D721Med (cell line): ENCODE results near the gene SERPINA3.

ENCODE experiments used
- DNase-seq: peaks from one replicate; pipeline ENCODE4 v3.0.0; 2011; ENCODE audit warnings: low spot score; ENCODE audit not compliant: insufficient read length
- FAIRE-seq: peaks from 2 replicates; lab custom pipeline; 2011; peaks lifted over from hg19 to GRCh38; lab: Jason Lieb, UNC
- CTCF ChIP-seq: IDR thresholded peaks from 2 replicates; pipeline ENCODE4 v1.5.1; 2012; ENCODE audit warnings: mild to moderate bottlenecking, control low read depth; ENCODE audit not compliant: insufficient read depth; ENCODE audit errors: missing control alignments

The SERPINA3 gene

GRCh38 chr14:94656043-94656442, 43.9 kb downstream of the SERPINA3 start:
- no peak for FAIRE-seq
- DNase-seq, result no peak
- TF ChIP-seq CTCF, result no peak

- no peak for TF ChIP-seq CTCF
- DNase-seq (no peak), FAIRE-seq (no peak)
Observed at GRCh38 chr14:94659256-94659655, 47.1 kb downstream of the SERPINA3 start.

DNA sequence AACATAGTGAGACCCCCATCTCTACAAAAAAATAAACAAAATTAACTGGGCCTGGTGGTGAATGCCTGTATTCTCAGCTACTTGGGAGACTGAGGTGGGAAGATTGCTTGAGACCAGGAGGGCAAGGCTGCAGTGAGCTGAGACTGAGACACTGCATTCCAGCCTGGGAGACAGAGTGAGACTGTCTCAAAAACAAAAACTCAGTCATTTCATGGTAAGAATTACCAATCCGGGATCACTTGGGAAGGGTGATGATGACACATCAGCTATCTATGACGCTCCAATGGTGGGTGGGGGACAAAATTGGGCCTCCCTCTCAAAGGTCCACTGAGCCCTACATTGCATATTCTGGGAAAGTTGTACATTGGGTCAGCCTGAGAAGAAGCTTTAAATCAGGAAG, 47.7 kb downstream of the SERPINA3 start:
- no peak for TF ChIP-seq CTCF
- FAIRE-seq (no peak), DNase-seq (no peak)

DNA sequence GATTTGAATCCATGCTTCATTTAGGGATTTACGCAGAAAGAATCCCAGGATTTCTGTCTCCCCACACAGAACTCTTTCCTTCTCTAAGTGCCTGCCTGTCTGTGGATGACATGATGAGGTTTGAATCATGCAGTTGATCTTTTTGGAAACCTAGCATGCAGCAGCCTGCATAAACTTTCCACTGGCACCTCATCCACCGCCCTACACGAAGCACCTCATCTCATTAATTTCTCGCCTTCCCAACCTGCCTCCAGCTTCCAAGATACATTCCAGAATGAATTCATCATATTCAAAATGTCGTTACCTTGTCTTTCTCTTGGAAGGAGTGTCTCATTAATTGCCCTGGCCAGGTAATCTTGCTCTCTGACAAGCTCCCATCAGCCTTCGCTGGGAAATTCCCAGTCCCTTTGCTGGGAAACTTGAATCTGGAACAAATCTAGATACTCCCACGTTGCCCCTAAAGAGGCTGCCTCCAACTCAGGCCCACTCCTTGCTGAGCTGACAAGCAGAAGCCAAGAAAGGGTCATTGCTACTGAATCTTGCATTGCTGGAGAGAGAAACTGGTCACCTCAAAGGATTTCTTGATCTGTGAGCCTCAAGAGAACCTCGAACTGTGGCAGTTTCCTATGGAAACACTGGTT, 48.2 kb downstream of the SERPINA3 start:
- TF ChIP-seq CTCF, result no peak
- FAIRE-seq (no peak), DNase-seq (no peak)

DNA sequence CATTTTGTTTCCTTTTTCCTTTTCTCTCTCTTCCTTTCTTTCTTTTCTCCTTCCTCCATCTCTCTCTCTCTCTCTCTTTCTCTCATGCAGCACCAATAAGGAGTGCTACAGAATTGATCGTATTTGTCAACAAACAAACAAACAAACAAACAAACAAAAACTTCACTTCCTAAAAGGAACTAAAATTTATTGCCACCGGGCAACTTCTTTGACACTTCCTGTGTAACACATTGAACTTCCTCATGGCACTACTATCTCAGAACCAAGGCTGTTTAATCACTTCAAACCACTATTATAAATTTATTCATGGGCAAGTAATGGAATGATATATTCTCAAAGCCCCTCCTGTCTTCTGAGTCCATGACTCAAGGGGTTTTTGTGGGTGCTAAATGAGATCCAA, 51.3 kb downstream of the SERPINA3 start:
- DNase-seq, result no peak
- TF ChIP-seq CTCF, result no peak
- FAIRE-seq, result no peak

DNA sequence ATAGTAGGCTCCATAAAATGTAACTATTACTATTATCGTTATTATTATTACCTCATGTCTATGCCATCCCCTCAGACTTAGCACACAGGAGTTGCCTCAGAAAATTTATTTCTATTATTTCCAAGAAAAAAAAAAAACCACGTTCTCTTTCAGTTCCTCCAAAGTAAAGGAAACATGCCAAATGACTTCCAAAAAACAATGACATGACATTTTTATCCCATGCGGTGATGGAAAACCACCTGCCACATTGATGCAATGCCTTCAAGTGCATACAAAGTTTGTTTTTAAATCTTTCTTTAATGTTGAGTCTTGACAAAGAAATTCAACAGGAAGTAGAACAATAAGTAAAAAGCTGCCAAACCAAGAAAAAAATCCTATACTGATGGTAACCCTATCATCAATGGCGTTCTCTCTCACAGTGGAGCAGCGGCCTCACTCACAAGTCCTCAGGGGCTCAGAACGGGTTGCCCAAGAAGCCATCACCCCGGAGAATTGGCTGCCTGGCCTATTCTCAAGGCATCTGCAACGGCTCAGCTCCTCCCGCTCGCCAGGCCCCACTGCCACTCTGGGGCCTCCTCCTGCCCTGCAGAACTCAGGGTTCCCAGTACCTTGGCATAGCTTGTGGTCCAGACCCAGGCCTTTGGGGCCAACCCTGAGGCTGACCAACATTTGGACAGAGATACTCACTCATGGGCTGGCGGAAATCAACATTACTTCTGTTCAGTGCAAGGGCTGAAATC, 51.9 kb downstream of the SERPINA3 start:
- FAIRE-seq (no peak), DNase-seq (no peak)
- TF ChIP-seq CTCF, result no peak

GRCh38 chr14:94665121-94665520, 52.9 kb downstream of the SERPINA3 start:
- TF ChIP-seq CTCF, result no peak
- FAIRE-seq (no peak), DNase-seq (no peak)
